ENCODE results near the gene C11orf68. TPM values are rescaled to one million over a fixed set of nuclear protein-coding genes. Genes with fewer than 3 reads are reported as not detected.

Gene C11orf68
- total RNA-seq, 1 donor from 2014 or later: 36.1 TPM

GRCh38 chr11:65883058-65883761, 35.7 kb downstream of the C11orf68 start:
- ATAC-seq (ENCODE audit: poor library complexity) (no peak), DNase-seq (no peak)
- intact Hi-C loops (cut with DNase I): no loop called here

GRCh38 chr11:65882120-65883057, 36.5 kb downstream of the C11orf68 start:
- intact Hi-C loops (cut with DNase I): no loop called here
- ATAC-seq (ENCODE audit: poor library complexity): no peak
- peak; percentile 14 for DNase-seq

DNA sequence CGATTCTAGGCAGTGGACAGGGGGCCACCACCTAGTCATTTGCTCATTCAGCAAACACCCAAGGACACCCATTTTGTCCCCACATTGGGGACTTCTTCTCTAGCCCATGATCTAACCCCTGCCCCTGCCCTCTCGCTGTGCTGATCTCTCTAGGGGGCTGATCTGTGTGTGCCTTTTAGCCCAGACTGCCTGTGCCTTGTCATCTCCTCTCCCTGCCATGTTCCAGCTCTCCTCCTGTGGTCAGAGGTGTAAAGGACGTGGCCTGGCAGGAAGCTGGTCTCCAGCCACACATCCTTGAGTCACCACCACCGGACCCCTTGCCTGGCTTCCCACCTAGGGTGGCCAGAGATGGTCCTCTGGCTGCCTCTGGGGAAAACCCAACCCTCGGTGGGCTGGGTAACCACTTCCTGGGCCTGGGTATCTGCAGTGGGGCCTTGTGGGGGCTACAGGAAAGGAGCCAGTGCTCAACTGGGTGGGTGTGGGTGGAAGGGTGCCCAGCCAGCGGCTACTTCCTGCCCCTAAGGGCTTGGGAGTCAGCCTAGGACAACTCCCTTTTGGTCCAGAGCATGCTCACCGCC, 37.9 kb downstream of the C11orf68 start:
- DNase-seq (no peak), ATAC-seq (ENCODE audit: poor library complexity) (no peak)
- intact Hi-C loops (cut with DNase I): no loop called here

DNA sequence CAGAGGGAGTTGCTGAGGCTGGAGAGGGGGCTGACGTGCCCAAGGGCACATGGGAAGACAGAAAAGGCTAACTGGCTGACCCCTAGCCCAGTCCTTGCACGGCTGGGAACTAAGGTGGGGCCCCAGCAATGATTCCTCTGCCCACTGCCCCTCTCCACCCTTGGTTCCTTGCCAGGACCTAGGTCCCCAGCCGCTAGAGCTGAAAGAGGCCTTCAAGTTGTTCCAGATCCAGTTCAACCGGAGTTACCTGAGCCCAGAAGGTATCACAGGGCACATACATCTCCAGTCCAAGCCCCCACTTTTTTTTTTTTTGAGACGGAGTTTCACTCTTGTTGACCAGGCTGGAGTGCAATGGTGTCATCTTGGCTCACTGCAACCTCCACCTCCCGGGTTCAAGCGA, 38.8 kb downstream of the C11orf68 start:
- ATAC-seq (ENCODE audit: poor library complexity) (no peak), DNase-seq (no peak)
- intact Hi-C loops (cut with DNase I): no loop called here

DNA sequence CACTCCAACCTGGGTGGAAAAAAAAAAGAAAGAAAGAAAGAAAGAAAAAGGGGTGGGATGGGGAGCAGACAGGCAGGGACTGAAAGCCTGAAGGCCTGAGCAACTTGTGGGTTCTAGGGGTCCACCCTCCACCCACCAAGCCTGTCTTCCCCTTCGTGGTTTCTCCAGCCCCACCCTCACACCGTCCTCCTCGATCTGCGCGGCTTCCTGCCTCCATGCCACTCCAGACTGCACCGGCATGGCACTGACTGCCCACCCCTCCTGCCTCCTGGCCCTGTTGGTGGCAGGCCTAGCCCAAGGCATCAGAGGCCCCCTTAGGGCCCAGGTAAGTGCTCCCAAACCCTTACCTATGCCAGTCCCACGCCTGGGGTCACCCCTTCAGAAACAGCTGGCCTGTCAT, 39.2 kb downstream of the C11orf68 start, which contains the start of gene CTSW:
Gene CTSW, plus strand, starts transcription at position 221 of the 400 bp plus-strand sequence. Its CDS starts 18 bp downstream, at position 239.
- intact Hi-C loops (cut with DNase I): no loop called here
- ATAC-seq (ENCODE audit: poor library complexity) (no peak), DNase-seq (no peak)

DNA sequence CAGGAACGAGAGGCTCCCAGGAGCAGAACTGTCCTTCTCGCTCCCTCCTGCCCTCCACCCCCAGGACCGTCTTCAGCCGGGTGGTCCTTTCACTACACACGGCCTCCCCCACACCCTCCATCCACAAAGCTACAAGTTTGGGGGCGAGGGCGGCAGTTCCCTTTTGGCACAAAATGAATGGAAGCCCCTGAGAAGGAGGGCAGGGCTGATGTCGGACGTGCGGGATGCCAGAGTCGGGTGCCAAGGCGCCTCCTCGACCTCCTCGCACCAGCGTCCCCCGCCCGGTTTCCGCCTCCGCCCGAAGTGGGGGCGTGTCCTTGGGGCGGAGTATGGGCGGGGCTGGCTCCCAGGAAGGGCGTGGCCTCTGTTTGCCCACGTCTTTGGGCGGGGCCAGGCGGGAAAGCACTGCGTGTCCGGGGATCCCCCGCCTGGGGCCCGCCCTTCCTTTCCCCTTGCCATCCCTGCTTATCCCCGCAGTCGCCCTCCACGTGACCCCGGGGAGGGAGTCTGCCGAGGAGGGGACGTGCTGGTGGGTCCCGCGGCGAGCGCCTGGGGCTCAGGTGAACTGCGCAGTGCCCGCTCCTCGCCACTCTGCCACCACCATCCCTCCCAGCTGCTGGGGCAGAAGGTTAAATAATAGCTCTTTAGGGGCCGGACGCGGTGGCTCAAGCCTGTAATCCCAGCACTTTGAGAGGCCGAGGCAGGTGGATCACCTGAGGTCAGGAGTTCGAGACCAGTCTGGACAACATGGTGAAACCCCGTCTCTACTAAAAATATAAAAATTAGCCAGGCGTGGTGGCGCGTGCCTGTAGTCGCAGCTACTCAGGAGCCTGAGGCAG, 45.3 kb downstream of the C11orf68 start:
- ATAC-seq (ENCODE audit: poor library complexity) (peak; percentile 96), DNase-seq (peak; percentile 98)

GRCh38 chr11:65872586-65873317, 46.1 kb downstream of the C11orf68 start, which contains the start of gene EFEMP2:
Gene EFEMP2, minus strand, starts transcription at chr11:65872800. Its CDS starts 446 bp downstream, at chr11:65872354.
- ATAC-seq (ENCODE audit: poor library complexity) (peak; percentile 42), DNase-seq (peak; percentile 69)
- intact Hi-C loops (cut with DNase I): no loop called here

More for the DNA sequence above, 45.3 kb downstream of the C11orf68 start:
- intact Hi-C loops (cut with DNase I): no loop called here

DNA sequence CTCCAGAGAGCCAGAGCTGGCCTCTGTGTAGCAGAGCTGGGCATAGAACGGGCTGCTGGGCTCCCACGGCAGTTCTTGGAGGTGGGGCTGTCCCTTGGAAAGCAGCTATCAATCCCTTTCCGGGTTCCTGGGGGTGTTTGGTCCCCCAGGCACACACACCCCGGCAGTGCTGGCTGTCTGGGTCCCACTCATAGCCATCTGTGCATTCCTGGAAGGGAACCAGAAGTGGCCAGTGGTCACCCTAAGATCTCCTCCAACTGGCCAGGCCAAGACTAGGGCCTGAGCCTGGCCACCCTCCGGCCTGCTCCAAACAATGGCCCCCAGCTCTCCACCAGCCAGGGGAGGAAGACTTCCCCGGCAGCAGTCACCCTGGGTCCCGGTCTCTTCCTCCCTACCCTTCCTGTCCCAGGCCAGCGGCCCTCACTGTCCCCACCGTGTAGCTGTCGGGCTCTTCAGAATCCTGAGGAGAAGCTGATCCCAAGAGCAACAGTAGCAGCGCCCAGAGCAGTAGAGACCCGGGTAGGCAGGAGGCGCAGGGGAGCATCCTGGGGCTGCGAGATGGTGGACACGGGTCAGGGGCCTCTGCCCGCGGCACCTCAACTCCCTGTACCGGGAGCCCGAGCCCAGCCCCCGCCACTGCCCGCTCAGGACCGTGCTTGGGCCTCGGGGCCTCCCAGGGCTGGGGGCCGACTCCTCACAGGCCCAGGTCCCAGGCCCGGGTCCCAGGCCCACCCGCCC, 46.9 kb downstream of the C11orf68 start:
- ATAC-seq (ENCODE audit: poor library complexity): peak; percentile 9
- intact Hi-C loops (cut with DNase I): no loop called here
- DNase-seq: peak; percentile 56

GRCh38 chr11:65870706-65871681, 47.9 kb downstream of the C11orf68 start:
- DNase-seq (peak; percentile 76), ATAC-seq (ENCODE audit: poor library complexity) (no peak)
- intact Hi-C loops (cut with DNase I): no loop called here

GRCh38 chr11:65870307-65870658, 48.6 kb downstream of the C11orf68 start:
- intact Hi-C loops (cut with DNase I): no loop called here
- ATAC-seq (ENCODE audit: poor library complexity): no peak
- DNase-seq: peak; percentile 37

GRCh38 chr11:65869643-65870306, 49.1 kb downstream of the C11orf68 start:
- intact Hi-C loops (cut with DNase I): no loop called here
- no peak for ATAC-seq (ENCODE audit: poor library complexity)
- DNase-seq: peak; percentile 42

DNA sequence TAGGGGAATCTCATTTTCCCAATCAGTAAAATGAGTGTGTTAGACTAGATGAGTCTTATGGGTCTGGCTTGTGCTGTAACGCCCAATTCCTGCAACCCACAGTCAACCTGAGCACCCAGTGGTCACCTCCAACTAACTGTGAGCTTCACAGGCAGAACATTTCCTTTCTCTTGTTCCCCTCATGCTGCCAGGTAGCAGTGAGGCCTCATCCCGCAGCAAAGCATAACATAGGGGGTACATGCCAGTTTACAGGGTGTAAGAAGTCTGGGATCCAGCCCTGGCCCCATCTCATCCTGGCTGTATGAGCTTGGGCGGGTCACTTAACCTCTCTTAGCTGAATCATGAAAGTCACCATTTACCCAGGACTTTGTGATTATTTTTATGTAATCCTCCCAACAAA, 50.0 kb downstream of the C11orf68 start:
- DNase-seq: no peak
- intact Hi-C loops (cut with DNase I): no loop called here

DNA sequence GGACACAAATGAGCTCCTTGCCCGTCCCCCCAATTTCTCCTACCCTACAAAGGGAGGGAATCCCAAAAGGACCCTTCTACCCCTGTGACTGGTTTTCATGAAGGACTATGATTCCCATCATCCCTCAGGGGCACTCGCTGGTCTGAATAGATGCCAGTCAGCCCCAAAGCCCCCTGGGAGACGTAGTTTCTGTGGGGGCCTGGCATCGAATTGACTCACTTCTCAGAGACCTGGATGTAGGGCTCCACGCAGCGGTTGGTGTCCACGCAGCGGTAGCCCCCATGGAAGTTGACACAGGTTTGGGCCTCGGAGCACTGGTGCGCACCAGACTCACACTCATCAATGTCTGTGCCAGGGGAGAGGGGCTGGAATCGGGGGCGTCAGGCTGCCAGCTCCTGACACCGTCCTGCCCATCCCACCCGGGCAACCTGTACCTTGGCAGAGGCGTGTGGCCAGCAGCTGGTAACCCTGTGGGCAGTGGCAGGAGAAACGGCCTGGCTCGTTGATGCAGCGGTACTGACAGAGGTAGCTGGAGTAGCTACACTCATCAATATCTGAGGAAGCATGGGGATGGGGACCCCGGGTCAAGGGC, 50.7 kb downstream of the C11orf68 start:
- intact Hi-C loops (cut with DNase I): no loop called here
- DNase-seq: peak; percentile 40
- ATAC-seq (ENCODE audit: poor library complexity): no peak

More for the DNA sequence above, 50.0 kb downstream of the C11orf68 start:
- ATAC-seq (ENCODE audit: poor library complexity): no peak

DNA sequence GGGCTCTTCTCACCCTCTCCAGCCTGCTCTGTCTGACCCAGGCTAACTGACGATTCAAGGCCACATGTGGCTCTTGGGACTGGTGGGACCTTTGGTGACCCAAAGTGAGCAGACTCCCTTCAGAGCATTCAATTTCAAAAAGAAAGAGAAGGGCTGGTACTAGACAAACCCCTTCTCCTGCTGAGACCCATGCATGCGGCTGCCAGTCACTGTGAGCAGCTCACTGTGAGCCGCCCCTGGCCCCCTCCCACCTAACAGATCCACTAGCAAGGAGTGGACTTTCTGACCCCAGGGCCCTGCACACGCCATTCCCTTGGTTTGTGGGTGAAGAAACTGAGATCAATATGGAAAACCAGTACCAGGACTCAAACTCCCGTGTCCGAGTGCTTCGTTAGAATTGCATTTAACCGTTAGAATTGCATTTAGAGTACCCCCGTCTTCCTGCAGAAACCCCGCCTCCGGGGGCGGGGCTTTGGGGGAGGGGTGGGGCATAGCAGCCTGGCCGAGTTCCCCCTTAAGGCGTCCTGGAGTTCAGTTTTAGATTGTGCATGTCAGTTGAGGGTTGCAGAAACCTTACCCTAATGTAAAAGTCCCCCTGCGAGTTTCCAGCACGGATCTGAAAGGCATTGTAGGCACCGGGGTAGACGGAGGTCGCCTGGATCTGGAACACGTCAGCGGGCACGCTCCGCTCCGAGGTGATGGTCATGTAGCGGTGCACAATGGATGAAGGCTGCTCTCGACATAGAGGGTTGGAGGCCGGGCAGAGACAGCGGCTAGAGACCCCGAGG, 51.4 kb downstream of the C11orf68 start:
- no peak for ATAC-seq (ENCODE audit: poor library complexity)
- DNase-seq: peak; percentile 56
- intact Hi-C loops (cut with DNase I): no loop called here

Measured in Right ventricle myocardium superior (tissue), 1 donor.